PC-3 (cell line): ENCODE results near the gene KIAA0040. TPM values are rescaled to one million over a fixed set of nuclear protein-coding genes. Genes with fewer than 3 reads are reported as not detected.

Experiments
- ATAC-seq: fragments of 200-7000 bp; cut with Tn5 transposase; 2 replicates; pipeline ENCODE4 v1.9.1; 2020; ENCODE audit warnings: mild to moderate bottlenecking, moderate library complexity
- BruUV-seq: library from RNA; stranded (reverse); fragments of 400-500 nt; replicated peaks from 2 replicates; lab custom pipeline; 2021; lab: Mats Ljungman, UMichigan
- CTCF ChIA-PET: fragments of 300-600 bp; sonication (Branson Sonifier 250); formaldehyde crosslinking; loops from one replicate; lab custom pipeline; 2022; ENCODE audit warnings: antibody characterized with exemption; lab: Charles Lee
- POLR2A ChIA-PET: fragments of 300-600 bp; sonication (Branson Sonifier 250); formaldehyde crosslinking; loops from one replicate; lab custom pipeline; 2022; ENCODE audit warnings: antibody characterized with exemption; ENCODE audit not compliant: unreplicated experiment; lab: Charles Lee
- DNase-seq: peaks from one replicate; pipeline ENCODE4 v3.0.0-alpha.2; 2015
- H2AFZ ChIP-seq: fragments of 300-600 bp; sonication (generic); 2 replicates; pipeline ENCODE4 v1.6.0; 2016; ENCODE audit warnings: antibody characterized with exemption, low read length
- H3F3A ChIP-seq: fragments of 300-600 bp; sonication (generic); one replicate; pipeline ENCODE4 v1.6.0; 2017; ENCODE audit warnings: antibody characterized with exemption, low read length, control low read depth, mild to moderate bottlenecking; ENCODE audit not compliant: unreplicated experiment
- H3K27ac ChIP-seq: fragments of 300-600 bp; sonication (generic); 2 replicates; pipeline ENCODE4 v1.5.1; 2016; ENCODE audit warnings: mild to moderate bottlenecking, low read length
- H3K27me3 ChIP-seq: fragments of 300-600 bp; sonication (generic); 2 replicates; pipeline ENCODE4 v1.6.1; 2016; ENCODE audit warnings: low read length, mixed read lengths
- H3K36me3 ChIP-seq: fragments of 300-600 bp; sonication (generic); 2 replicates; pipeline ENCODE4 v1.6.1; 2016; ENCODE audit warnings: low read depth, mixed run types, low read length, mixed read lengths
- H3K4me1 ChIP-seq: fragments of 300-600 bp; sonication (generic); 2 replicates; pipeline ENCODE4 v1.5.1; 2016; ENCODE audit warnings: low read length; ENCODE audit not compliant: insufficient read depth
- H3K4me2 ChIP-seq: fragments of 300-600 bp; sonication (generic); 2 replicates; pipeline ENCODE4 v1.6.0; 2016; ENCODE audit warnings: low read length
- H3K4me3 ChIP-seq: fragments of 300-600 bp; sonication (generic); 2 replicates; pipeline ENCODE4 v1.5.1; 2016; ENCODE audit warnings: mild to moderate bottlenecking, low read length, mixed read lengths
- H3K79me2 ChIP-seq: fragments of 300-600 bp; sonication (generic); 2 replicates; pipeline ENCODE4 v1.6.1; 2017; ENCODE audit warnings: low read length, mixed read lengths
- H3K9ac ChIP-seq: fragments of 300-600 bp; sonication (generic); 2 replicates; pipeline ENCODE4 v1.6.0; 2016; ENCODE audit warnings: mild to moderate bottlenecking, low read length
- H3K9me2 ChIP-seq: fragments of 300-600 bp; sonication (generic); replicated peaks from 2 replicates; pipeline ENCODE4 v1.6.1; 2016; ENCODE audit warnings: mixed run types, low read length, mixed read lengths
- H3K9me3 ChIP-seq: fragments of 300-600 bp; sonication (generic); 2 replicates; pipeline ENCODE4 v1.6.1; 2016; ENCODE audit warnings: low read length, mixed read lengths
- H4K20me1 ChIP-seq: fragments of 300-600 bp; sonication (generic); 2 replicates; pipeline ENCODE4 v1.6.1; 2016; ENCODE audit warnings: low read length, mixed read lengths
- CTCF ChIP-seq: fragments of 300-600 bp; sonication (generic); conservative IDR thresholded peaks from 2 replicates; pipeline ENCODE4 v1.5.1; 2017; ENCODE audit warnings: antibody characterized with exemption, low read depth, mild to moderate bottlenecking, low read length
- EZH2 ChIP-seq: fragments of 300-600 bp; sonication (generic); IDR thresholded peaks from one replicate; pipeline ENCODE4 v1.6.1; 2017; ENCODE audit warnings: antibody characterized with exemption, mild to moderate bottlenecking, low read length; ENCODE audit not compliant: unreplicated experiment
- EZH2phosphoT487 ChIP-seq: fragments of 300-600 bp; sonication (generic); IDR thresholded peaks from 2 replicates; pipeline ENCODE4 v1.6.1; 2018; ENCODE audit warnings: mild to moderate bottlenecking, antibody characterized with exemption, low read length, borderline replicate concordance
- intact Hi-C: fragments of 100-400 bp; cut with micrococcal nuclease; formaldehyde crosslinking; loops from 2 replicates; pipeline ENCODE4 v1.9.0; 2023
- total RNA-seq: library from RNA; depleted of rRNA; stranded (reverse); fragments of >200 nt; gene quantifications from 2 replicates; pipeline ENCODE4 v1.2.3, GENCODE V29; 2014

The KIAA0040 gene
- total RNA-seq, 1 experiment from 2014 or later, result 17.8 TPM

GRCh38 chr1:175118375-175119367 lies 73.9 kb downstream of the KIAA0040 start:
- no peak overlapping the region for H3K9ac ChIP-seq
- H3K27me3 ChIP-seq, result no peaks in the 10 kb centered on the region
- H3K4me2 ChIP-seq, result no peak overlapping the region
- no peak overlapping the region for H3K4me3 ChIP-seq
- H3K4me1 ChIP-seq, result no peaks in the 10 kb centered on the region
- no peak overlapping the region for H3K27ac ChIP-seq
- H3F3A ChIP-seq, result no peaks in the 10 kb centered on the region
- intact Hi-C loops, result no loop called here
- no peaks in the 10 kb centered on the region for H4K20me1 ChIP-seq
- no peaks in the 10 kb centered on the region for H3K9me2 ChIP-seq
- ATAC-seq, result no peak
- H3K36me3 ChIP-seq, result no peaks in the 10 kb centered on the region
- no peak for DNase-seq
- TF ChIP-seq EZH2, result no peak
- no peak for TF ChIP-seq EZH2phosphoT487
- POLR2A ChIA-PET, result no interaction called here
- BruUV-seq, result no TSS peak
- H3K79me2 ChIP-seq, result no peaks in the 10 kb centered on the region
- no peak overlapping the region for H2AFZ ChIP-seq
- CTCF ChIA-PET, result no interaction called here
- H3K9me3 ChIP-seq, result no peaks in the 10 kb centered on the region

GRCh38 chr1:175116903-175117302 lies 75.7 kb downstream of the KIAA0040 start:
- Histone ChIP-seq H3K4me1 (no peaks in the 10 kb centered on the region), H3K79me2 (no peaks in the 10 kb centered on the region), H4K20me1 (no peaks in the 10 kb centered on the region), H3K27me3 (no peaks in the 10 kb centered on the region), H3K9me3 (no peaks in the 10 kb centered on the region), H3K9ac (no peak overlapping the region), H2AFZ (no peak overlapping the region), H3K4me3 (no peak overlapping the region), H3K4me2 (no peak overlapping the region), H3K36me3 (no peaks in the 10 kb centered on the region), H3F3A (no peaks in the 10 kb centered on the region), H3K27ac (no peak overlapping the region), H3K9me2 (no peaks in the 10 kb centered on the region)
- CTCF ChIA-PET, result no interaction called here
- POLR2A ChIA-PET, result no interaction called here
- BruUV-seq, result no TSS peak
- intact Hi-C loops, result no loop called here
- TF ChIP-seq EZH2, result no peak
- TF ChIP-seq CTCF, result no peak
- TF ChIP-seq EZH2phosphoT487, result no peak
- ATAC-seq (no peak), DNase-seq (no peak)

GRCh38 chr1:175116210-175116798 lies 76.3 kb downstream of the KIAA0040 start:
- Histone ChIP-seq H3K4me1 (no peaks in the 10 kb centered on the region), H3K9me3 (no peaks in the 10 kb centered on the region), H3K27ac (no peak overlapping the region), H2AFZ (no peak overlapping the region), H3K36me3 (no peaks in the 10 kb centered on the region), H3K27me3 (no peaks in the 10 kb centered on the region), H4K20me1 (no peaks in the 10 kb centered on the region), H3K4me2 (no peak overlapping the region), H3F3A (no peaks in the 10 kb centered on the region), H3K9ac (no peak overlapping the region), H3K9me2 (no peaks in the 10 kb centered on the region), H3K79me2 (no peaks in the 10 kb centered on the region), H3K4me3 (no peak overlapping the region)
- intact Hi-C loops, result no loop called here
- no TSS peak for BruUV-seq
- DNase-seq (no peak), ATAC-seq (no peak)
- ChIA-PET POLR2A (no interaction called here), CTCF (no interaction called here)
- no peak for TF ChIP-seq EZH2
- TF ChIP-seq CTCF, result no peak
- TF ChIP-seq EZH2phosphoT487, result no peak
